Stimulated activated naive CD8-positive, alpha-beta T cell treated with anti-CD3 and anti-CD28 coated beads, Interleukin-15, Interleukin-2, amounts not matched to agents 100 U/mL and 50 U/mL, for 24 hours (primary cell): ENCODE data around the gene HSPA1B.
A peak's percentile ranks its signal among the peaks of the same experiment; 100 is the strongest.
"Not testable (repeated sequence)": the region's sequence is repeated elsewhere in the genome, so short reads cannot be mapped to it uniquely, and the experiment has no call there.

Experiments used
- ATAC-seq: fragments of 150-1000 bp; cut with Tn5 transposase; one replicate; pipeline ENCODE4 v1.10.0; 2021
- DNase-seq: peaks from one replicate; pipeline ENCODE4 v3.0.0; 2021

HSPA1B gene

DNA sequence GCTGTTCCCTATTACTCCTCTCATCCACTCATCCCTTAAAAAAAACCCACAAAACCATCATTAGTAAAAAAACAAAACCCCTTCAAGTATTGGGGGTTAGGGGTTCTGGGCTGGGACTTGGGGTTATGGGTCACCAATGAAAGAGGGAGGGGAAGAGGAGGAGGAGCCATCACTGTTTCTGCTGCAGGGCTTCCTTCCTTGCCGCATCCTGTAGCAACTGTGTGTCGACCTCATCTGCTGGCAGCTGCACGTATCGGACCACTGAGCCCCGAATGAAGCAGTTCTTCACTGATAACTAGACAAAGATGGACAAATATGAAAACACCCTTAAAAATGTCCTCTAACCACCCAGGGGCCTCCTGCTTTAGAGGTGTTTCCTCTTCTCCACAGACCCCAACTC is 29.9 kb upstream of the HSPA1B start:
- ATAC-seq: no peak
- DNase-seq: no peak

DNA sequence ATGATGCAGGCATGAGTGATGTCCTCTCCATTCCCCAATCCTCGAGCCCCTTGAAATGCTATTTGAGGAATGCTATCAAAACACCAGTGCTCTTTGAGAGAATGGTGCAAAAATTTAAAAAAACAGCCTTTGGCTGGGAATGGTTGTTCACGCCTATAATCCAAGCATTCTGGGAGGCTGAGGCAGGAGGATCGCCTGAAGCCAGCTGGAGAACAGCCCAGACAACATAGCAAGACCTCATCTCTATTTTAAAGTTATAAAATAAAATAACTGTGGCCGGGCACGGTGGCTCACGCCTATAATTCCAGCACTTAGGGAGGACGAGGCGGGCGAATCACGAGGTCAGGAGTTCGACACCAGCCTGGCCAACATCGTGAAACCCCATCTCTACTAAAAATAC is 27.8 kb upstream of the HSPA1B start:
- ATAC-seq: no peak
- DNase-seq: no peak

DNA sequence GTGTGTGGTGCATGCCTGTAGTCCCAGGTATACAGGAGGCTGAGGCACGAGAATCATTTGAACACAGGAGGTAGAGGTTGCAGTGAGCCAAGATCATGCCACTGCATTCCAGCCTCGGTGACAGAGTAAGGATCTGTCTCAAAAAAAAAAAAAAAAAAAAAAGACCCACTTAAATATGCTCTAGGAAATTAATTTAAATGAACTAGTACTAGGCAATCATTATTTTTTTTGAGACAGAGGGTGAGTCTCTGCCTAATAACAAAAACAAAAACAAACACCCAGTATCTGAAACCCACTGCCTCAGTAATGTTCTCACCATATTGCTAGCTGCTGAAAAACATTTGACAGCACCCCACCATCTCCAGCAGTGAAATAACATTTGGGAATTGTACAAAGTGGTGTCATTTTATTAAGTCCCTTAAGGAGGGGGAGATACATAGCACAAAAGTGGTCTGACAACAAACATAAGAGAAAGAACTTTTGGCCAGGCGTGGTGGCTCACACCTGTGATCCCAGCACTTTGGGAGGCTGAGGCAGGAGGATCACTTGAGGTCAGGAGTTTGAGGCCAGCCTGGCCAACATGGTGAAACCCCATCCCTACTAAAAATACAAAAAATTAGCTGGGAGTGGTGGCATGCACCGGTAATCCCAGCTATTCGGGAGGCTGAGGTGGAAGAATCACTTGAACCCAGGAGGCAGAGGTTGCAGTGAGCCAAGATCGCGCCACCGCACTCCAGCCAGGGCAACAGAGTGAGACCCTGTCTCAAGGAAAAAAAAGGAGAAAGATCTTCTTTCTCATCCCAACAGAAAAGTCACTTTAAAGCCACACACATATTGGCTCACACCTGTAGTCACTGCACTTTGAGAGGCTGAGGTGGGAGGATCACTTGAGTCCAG is 26.3 kb upstream of the HSPA1B start:
- not testable (repeated sequence) for ATAC-seq, DNase-seq

DNA sequence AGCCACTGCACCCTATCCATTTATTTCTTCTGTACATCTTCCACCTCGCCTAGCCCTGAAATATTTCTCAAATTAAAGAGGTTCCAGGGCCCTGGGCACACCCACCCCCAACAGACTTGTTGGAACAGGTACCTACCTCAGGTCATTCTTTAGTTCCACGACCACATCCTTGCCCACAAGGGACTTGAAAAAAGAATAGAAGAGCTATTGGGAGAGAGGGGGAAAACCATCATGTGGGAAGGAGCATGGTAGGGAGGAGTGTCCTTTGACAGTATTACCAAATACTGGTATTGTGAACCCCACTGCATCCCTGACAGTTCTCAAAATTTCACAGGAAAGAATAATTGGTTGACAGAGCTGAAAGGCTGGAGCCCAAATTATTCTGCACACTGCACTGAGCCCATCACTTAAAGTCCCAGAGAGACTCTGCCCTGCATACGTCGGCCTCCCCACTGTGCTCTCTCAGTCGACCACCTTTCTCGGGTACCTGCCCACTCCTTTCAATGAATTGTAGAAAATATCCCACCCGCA is 21.5 kb upstream of the HSPA1B start:
- no peak for DNase-seq
- peak; percentile 12 for ATAC-seq

DNA sequence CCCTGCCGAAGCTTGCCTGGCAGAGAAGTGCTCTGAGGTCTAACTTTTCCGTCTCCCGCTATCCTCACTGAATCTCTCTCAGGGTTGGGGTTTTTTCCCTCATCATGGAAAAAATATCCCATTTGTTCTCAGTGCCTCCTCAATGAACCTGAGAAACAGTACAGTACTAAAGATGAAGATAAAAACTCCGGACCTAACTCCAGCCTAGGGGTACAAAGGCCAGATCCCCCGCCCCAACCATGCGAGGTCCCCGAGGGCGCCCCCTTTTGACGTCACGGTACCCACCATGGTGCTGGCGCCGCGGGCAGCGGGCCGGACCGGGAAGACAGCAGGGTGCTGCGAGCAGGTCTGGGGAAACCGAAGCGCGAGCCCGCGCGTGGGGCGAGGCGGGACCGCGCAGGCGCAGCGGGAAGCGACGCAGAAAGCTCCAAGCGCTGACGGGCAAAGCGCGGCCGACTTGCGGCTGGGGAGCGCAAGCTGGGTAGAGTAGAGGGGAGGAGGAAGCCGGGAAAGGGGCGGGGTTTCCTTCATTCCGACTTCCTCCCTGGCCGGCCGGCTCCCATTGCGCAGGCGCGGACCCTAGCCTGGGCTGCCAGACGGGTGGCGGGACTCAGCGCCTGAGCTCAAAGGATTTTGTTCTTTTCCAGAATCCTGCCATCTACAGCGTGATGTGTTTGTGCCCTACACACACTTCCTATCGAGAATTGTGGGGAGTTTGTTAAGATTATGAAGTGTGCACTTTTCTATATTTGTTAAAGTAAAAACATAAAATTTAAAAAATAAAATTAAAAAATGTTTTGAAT is 20.9 kb upstream of the HSPA1B start, which contains the start of gene LSM2:
LSM2 (minus strand) TSS at position 497 of the 803 bp plus-strand sequence; CDS start at position 288, 209 bp downstream.
- peak; percentile 98 for ATAC-seq
- peak; percentile 99 for DNase-seq

DNA sequence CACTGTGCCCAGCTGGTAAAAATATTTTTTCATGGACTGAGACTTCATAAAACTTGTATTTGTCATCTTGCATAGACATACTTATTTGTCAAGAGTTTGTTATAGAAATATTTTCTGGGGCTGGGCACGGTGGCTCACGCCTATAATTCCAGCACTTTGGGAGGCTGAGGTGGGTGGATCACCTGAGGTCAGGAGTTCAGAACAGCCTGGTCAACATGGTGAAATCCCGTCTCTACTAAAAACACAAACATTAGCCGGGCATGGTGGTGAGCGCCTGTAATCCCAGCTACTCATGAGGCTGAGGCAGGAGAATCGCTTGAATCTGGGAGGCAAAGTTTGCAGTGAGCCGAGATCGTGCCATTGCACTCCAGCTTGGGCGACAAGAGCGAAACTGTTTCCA is 18.9 kb upstream of the HSPA1B start:
- not testable (repeated sequence) for DNase-seq, ATAC-seq

DNA sequence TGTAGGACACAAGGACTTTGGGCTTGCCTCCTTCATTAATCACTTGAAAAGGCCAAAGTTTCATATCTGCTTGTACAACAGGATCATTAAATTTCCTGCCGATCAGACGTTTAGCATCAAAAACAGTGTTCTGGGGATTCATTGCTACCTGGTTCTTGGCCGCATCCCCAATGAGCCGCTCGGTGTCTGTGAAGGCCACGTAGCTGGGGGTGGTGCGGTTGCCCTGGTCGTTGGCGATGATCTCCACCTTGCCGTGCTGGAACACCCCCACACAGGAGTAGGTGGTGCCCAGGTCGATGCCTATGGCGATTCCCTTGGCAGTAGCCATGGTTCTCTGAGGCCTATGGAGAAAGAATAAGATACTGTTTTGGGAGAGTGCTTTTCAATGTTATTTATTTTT is 15.9 kb upstream of the HSPA1B start:
- DNase-seq: no peak
- no peak for ATAC-seq

DNA sequence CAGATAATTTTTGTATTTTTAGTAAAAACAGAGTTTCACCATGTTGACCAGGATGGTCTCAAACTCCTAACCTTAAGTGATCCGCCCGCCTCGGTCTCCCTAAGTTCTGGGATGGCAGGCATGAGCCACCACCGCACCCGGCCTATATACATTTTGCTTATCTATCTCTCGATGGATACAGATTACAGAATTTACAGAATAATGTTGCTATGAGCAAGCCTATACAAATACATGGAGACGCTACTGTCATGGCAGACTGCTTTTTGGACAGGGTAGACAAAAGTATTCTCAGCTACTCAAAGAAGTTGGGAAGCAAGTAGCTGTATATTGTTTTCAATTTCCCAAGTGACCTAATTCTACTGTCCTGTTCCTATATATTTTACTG is 14.1 kb upstream of the HSPA1B start:
- ATAC-seq (no peak), DNase-seq (no peak)

DNA sequence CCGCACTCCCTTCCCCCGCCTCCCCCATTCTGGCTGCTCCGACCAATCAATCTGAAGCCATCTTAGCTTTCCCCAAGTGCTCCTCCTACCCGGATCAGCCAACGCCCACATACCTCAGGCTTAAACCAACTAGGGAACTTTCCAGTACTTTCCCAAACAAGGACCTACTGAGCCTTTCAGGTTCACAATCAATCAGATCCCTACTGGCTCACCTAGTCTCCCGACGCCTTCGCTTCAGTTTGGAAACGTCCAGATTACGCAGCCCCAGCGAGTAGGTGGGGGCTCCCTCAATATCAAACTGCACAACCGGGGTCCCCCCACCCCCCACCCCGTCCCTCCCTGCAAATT is 12.9 kb upstream of the HSPA1B start:
- DNase-seq (peak; percentile 78), ATAC-seq (peak; percentile 53)

DNA sequence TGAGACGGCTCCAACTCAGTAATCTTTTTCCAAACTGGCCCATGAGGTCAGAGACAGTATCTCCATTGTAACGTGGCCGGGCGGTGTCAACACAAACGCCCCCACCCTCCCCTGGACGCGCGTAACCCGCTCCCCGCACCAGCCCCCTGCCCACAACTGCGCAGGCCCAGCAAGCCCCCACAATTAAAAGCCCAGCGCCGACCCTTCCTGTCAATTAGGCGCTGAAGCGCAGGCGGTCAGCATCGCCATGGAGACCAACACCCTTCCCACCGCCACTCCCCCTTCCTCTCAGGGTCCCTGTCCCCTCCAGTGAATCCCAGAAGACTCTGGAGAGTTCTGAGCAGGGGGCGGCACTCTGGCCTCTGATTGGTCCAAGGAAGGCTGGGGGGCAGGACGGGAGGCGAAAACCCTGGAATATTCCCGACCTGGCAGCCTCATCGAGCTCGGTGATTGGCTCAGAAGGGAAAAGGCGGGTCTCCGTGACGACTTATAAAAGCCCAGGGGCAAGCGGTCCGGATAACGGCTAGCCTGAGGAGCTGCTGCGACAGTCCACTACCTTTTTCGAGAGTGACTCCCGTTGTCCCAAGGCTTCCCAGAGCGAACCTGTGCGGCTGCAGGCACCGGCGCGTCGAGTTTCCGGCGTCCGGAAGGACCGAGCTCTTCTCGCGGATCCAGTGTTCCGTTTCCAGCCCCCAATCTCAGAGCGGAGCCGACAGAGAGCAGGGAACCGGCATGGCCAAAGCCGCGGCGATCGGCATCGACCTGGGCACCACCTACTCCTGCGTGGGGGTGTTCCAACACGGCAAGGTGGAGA is 12.3 kb upstream of the HSPA1B start, which contains the start of the genes HSPA1A and HSPA1L:
HSPA1A (plus strand) TSS at position 519 of the 814 bp plus-strand sequence; CDS start at position 733, 214 bp downstream.
HSPA1L (minus strand) TSS at position 259 of the 814 bp plus-strand sequence. CDS start 3,311 bp downstream, outside the sequence.
- ATAC-seq (peak; percentile 39), DNase-seq (peak; percentile 76)

DNA sequence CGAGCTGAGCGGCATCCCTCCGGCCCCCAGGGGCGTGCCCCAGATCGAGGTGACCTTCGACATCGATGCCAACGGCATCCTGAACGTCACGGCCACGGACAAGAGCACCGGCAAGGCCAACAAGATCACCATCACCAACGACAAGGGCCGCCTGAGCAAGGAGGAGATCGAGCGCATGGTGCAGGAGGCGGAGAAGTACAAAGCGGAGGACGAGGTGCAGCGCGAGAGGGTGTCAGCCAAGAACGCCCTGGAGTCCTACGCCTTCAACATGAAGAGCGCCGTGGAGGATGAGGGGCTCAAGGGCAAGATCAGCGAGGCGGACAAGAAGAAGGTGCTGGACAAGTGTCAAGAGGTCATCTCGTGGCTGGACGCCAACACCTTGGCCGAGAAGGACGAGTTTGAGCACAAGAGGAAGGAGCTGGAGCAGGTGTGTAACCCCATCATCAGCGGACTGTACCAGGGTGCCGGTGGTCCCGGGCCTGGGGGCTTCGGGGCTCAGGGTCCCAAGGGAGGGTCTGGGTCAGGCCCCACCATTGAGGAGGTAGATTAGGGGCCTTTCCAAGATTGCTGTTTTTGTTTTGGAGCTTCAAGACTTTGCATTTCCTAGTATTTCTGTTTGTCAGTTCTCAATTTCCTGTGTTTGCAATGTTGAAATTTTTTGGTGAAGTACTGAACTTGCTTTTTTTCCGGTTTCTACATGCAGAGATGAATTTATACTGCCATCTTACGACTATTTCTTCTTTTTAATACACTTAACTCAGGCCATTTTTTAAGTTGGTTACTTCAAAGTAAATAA is 10.2 kb upstream of the HSPA1B start:
- peak; percentile 9 for ATAC-seq
- DNase-seq: not testable (repeated sequence)

DNA sequence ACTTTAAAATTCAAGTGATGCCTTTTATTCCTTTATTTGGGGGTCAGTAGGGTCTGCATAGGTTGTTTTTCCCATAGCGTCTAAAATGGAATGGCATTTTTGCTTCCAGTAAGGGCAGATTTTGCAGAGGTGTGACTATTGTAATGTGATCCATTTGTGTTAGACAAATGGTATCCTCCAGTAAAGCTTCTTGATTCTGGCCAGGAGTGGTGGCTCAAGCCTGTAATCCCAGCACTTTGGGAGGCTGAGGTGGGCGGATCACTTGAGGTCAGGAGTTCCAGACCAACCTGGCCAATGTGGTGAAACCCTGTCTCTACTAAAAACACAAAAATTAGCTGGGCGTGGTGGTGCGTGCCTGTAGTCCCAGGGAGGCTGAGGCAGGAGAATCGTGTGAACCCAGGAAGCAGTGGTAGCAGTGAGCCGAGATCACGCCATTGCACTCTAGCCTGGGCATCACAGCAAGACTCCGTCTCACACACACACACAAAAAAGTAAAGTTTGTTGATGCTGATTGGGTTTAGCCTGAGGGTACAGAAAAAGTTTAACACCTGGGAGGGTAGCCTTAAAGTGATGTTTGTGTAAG is 9.5 kb upstream of the HSPA1B start:
- not testable (repeated sequence) for DNase-seq, ATAC-seq

DNA sequence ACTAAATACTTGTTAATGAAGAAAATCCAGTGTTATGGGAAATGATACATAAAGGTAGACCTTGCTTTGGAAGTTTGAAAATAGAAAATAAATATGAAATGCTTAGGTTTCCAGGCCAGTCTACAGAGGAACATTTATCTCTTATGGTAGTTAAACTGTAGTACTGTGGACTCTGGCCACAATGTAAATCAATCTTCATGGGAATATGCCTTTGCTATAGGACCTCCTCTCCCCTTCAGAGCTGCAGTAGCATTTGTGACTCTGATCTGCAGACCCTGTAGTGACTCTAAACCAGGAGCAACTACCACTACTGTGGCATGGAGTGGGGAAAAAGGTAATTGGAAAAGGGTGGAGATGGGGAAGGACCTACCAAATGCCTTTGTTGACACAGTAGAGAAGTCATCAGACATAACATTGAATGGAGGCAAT is 7.7 kb upstream of the HSPA1B start:
- no peak for ATAC-seq
- no peak for DNase-seq

DNA sequence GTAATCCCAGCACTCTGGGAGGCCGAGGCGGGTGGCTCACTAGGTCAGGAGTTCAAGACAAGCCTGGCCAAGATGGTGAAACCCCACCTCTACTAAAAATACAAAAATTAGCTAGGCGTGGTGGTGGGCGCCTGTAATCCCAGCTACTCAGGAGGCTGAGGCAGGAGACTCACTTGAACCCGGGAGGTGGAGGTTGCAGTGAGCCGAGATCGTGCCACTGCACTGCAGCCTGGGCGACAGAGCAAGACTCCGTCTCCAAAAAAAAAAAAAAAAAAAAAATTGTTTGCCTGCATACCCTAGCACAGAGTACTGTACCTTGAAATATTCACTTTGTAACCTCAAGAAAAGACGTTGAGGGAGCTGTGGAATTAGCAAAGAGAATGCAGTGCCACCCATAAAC is 7.1 kb upstream of the HSPA1B start:
- not testable (repeated sequence) for DNase-seq, ATAC-seq

DNA sequence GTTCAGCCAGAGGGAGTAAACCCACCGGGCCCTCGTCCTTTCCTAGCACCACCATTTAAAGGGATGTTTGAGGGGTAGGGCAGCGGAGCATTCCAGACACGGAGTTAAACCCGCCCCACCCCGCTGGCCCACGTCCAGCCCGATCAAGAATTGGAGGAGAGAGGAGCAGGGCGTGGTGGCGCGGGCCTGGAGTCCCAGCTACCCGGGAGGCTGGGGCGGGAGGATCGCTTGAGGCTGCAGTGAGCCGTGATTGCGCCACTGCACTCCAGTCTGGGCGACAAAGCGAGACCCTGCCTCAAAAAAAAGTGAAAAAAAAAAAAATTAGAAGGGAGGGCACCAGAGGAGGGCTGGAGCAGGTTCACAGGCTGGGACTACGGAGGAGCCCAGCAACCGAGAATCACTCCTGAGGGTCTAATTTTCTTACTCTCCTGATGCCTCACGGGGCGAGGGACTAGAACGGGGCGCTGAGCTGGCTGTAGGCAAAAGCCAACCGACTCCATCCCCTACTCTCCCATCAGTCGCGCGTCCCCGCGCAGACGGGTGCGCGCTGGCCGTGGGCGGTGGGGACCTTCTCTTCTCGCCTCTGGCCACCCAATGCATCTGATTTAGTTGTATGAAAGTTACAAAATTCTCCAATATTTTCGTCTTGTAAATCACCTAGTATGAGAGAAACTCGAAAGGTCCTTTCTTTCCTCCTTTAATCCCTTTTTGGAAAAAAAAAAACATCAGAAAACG is 6.1 kb upstream of the HSPA1B start:
- DNase-seq: peak; percentile 82
- ATAC-seq: peak; percentile 61

DNA sequence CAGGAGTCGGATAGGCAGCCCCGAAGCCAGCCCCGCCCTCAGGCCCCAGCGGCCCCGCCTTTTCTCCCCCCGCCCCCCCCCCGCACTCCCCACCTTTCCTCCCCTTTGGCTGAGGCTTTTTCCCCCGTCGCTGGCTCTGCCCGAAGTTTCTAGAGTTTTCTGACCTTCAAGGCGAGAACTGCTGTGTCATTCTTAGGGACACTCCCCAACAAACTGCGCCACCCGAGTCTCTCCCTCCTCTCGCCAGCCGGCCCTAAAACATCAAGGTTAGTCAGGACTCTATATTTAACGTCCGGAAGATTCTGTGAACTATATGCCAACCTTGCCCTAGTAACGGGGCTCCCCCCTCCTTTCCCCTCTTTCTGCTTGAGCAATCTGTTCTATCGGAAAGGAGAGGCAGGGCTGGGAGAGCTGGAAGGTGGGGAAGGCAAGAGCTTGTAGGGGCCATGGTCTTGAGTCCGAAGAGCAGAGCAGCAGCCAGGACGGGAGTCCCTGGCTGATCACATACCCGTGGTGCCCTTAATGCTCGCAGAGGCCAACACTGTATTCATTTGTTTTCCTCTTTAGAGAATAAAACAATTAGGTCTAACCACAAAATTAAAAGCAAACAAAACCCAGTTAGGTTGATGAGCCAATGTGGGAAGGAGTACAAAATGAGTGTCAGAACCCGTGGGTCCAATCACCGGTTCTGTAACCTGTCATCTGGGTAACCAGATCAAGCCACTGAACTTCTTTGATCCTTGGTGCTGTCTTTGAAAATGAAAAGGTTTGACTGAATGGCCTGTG is 5.3 kb upstream of the HSPA1B start:
- ATAC-seq: peak; percentile 58
- DNase-seq: peak; percentile 70

DNA sequence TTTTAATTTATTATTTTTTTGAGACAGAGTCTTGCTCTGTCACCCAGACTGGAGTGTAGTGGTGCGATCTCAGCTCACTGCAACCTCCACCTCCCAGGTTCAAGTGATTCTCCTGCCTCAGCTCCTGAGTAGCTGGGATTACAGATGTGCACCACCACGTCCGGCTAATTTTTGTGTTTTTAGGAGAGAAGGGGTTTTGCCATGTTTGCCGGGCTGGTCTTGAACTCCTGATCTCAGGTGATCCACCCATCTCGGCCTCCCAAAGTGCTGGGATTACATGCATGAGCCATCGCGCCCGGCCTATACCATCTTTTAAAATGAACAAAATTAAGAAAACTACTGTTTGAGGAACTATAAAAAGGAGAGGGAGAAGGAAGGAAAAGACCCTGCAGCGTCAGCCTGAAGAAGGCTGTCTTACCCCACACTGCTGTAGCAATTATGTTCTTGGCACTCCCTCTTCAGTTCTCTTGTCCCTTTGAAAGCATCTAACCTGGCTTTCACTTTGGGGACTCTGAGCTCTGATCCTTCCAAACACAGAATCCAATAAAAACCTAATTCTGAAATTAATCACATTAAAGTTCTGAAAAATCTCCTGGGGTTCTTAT is 3.8 kb upstream of the HSPA1B start:
- DNase-seq, ATAC-seq: not testable (repeated sequence)

DNA sequence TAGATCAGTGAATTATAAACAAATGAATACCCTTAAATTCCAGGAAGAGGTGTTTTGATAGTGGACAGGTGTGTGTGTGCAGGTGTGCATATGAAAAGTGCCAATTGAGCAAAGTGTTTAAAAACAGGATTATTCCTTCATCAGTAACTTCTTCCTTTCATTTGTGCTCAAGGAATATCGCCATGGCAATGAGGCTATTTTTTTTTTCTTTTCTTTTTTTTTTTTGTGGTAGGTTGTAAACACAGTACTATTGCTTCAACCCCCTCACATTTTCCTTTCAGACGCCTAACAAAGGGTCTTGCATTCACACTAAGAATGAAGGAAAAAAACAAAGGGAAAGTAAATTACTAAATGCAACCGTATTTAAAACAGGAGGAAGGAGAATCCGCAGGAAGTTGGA is 2.0 kb upstream of the HSPA1B start:
- ATAC-seq: no peak

More for the DNA sequence above, 2.0 kb upstream of the HSPA1B start:
- DNase-seq: no peak
